ENCODE data around the gene DYNC1I1.

The DYNC1I1 gene

DNA sequence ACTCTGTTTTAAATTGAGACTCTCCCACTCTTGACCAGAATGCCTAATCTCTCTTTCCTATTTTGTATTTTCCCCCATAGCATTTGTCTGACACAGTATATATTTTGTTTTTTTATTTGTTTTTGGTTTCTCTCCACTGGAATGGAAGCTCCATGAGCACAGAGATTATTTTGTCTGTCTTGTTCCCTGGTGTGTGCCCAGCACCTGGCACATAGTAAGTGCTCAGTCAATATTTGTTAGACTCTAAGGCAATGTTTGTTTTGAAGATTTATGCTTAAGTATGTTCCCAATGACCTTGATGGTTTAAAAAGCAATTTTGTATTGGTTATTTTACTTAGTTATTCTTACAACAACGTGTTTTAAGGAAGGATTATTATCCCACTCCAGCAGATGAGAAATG, 201.8 kb downstream of the DYNC1I1 start:
- DNase-seq: no peak

DNA sequence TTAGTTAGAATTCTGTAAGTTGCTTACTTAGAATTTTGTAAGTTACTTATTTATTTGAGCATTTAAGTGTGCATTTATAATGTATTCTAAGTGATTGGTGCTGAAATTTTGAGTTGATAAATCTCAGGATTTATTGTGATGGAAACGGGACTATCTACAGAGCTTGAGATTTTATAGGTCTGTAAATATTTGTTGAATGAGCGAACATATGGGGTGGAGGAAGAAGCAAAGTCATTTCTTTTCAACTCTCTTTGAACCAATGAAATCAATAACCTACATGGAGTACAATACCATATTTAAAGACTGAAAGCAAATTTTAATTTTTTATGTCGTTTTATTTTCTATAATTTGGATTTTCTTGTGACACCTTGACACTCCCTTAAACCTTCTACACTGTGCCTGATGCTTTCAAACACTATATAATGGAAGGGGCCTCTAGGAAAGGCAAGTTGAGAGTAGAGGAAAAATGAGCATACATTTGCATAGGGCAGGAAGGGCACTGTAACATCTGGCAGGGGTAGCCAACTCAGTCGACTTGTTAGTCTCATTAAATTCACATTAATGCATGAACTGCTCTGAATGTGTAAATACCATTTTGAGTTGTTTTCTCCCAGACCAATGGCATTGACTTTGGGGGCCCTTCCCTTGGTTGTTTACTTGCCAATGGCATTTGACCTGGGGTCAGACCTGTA, 204.2 kb downstream of the DYNC1I1 start:
- DNase-seq: no peak

DNA sequence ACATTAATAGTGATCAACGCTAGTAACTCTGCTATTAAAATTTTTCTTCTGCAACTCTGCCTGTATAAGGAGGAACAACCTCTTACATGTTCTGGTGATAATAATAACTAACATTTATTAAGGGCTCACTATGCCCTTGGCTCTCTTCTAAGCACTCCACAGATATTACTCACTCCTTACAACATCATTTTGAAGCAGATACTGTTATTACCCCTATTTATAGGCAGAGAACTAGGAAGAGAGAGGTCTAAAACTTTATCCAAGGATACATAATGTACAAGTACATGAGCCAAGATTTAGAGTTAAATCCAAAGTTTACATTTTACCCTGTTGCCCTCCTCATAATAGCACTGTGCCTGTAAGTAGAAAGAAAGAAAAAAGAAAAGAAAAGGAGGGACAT, 205.6 kb downstream of the DYNC1I1 start:
- no peak for DNase-seq

DNA sequence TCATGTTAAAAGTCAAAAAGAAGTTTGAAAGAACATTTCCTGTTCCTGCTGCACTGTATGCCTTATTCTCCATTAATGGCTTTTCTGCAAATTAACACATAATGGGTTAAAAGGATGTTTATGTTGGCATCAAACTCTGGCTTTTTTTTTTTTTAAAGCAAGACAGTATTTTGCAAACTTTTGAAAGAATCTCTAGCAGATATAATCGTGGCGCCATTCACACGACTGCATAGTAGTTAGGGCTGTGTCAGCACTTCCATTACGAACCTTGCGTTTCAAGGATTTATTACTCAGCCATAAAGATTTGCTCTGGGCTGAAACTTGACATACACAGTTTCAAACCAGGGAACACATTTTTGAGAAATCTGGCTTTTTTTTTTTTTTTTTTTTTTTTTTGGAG, 207.8 kb downstream of the DYNC1I1 start:
- DNase-seq: no peak

DNA sequence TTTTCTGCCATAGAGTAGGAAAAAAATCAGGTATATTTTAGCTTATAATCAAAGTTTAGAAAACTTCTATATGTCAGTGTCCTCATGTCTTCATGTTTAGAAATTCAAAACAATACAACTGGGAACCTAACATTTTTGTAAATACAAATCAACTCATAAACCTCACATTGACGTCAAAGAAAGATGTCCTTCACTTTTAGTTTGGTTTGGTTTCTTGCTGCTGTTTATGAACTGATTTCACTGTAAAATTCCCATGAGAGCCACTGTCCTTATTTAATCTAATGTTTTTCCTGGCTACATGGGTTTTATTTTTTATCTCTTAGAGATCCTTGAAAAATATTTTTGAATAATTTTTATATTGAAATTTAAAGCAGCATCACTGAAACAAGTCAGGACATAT, 208.4 kb downstream of the DYNC1I1 start:
- no peak for DNase-seq

DNA sequence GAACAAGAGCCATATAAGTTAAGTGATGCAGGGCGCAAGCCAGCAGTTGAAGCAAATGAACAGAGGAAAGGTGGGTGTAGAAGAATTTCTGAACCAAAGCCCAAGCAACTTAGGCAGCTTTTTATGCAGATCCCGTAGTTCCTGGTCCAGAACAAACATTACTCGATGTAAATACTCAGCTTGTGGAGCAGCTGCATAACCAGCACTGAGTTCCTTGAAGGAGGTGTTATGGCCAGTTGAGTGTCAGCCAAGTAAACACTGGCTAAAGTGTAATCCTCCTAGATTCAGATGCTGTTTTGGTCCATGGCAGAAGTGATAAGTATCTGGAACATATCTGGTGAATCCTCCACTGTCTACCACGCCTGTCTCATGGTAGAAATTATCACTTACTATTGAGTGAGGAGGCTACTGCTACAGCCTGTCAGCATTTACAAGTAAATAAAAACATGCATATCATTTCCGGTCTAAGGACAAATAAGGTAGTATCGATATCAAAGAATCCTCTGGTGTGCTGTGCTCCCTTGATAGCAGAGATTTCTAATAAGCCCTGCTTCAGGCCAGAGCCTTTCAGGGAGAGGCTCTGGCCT, 213.9 kb downstream of the DYNC1I1 start:
- DNase-seq: no peak

DNA sequence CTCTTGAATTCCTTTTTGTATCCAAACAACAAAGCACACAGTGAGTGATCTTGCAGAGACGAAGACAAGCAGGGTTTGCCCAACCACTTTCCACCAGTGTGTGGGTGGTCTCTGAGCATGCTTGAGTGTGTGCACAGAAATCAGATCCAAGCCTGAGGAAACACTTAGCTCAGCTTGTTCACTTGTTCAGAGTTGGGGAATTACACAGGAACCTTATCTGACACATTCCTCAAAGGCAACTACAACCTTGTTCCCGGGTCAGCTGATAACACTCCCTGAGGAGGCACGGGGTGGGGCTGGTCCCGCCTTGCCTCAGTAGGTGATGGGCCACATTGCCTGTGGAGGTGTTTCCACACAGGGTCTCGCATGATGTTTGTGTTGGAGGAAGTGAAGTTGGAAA, 216.9 kb downstream of the DYNC1I1 start:
- DNase-seq: no peak

DNA sequence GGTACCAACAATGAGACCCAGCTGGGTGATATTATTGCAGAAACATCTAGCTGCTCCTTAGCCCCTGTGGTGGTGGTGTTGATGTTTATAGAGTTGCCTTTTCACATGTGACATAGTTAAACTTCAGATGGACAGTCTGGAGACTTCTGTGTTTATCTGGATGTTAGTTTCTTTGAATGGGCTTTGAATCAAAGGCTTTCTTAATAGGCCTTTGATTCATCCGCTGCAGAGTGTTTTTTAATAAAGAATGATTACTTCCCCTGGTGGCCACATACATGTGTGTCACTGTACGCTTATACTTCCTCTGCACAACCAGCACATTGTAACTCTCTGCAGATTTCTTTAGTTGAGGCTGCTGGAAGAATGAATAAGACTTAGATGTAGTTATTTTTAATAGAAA, 221.0 kb downstream of the DYNC1I1 start:
- DNase-seq: no peak

DNA sequence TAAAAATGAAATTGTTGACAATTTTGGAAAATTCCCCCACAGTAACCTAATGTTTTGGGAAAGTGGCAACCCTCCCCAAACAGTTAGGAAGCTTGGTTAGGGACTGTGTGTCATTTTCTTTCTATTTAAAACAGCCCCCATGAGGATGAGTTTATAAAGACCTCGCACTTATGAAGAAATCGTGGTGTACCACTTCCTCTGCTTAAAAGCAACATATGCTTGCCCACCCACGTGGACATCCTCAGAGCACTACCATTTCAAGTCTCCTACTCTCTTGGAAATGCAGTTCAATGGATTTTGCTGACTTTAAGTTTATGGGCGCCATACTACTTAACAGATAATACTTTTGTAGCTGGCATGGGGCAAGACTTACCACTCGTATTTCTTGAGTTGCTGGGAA, 223.8 kb downstream of the DYNC1I1 start:
- no peak for DNase-seq

DNA sequence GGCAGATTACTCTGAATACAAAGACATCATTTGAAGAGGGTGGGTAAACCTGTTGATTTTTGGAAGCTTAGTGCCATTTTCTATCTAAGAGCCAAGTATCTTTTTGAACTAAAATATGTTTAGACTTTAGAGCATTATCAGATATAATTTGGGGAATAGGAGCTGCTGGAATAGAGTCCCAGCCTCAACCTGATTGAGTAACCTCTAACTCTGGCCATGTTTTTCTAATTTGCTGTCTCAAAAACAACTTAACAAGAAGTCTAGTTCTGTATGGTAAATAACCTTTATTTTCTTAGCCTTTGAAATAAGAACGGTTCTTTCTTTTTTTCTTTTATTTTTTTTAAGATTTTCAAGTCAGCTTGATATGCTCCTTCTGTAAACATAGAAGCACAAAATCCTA, 224.5 kb downstream of the DYNC1I1 start:
- DNase-seq: no peak

DNA sequence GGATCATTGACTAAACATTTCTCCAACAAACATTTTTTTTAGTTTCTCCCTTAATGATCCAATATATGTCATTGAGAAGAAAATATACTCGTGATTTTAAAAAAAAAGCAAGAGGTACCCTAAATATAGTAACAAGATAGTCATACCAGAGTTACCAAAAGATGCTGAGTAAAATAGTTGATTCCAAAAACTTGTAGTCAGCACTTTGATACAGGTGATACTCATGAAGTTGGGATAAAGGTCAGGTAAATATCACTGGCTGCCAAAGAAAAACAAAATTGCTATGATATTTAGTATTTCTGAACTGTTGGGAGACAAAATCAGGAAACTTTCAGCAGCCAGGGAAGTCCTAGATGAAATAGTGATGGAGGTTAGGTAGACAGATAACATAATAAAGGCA, 225.3 kb downstream of the DYNC1I1 start:
- no peak for DNase-seq

DNA sequence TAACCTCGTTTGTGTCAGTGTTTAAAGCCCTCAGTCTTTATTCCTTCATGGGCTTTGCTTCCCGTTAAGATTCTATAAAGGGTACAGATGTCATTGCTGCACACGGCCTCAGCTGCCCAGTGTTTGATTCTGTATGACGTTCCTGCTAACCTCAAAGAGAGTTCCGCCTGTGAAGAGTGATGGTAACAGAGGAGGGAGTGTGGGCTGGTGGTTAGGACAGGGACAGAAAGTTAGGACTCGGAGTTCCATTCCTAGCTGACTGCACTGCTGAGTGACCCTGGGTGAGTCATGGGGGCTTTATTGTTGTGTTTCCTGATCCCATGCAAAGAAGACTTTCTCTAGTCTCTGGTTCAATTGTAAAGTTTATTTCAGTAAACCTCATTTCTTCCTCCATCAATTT, 227.1 kb downstream of the DYNC1I1 start:
- no peak for DNase-seq

DNA sequence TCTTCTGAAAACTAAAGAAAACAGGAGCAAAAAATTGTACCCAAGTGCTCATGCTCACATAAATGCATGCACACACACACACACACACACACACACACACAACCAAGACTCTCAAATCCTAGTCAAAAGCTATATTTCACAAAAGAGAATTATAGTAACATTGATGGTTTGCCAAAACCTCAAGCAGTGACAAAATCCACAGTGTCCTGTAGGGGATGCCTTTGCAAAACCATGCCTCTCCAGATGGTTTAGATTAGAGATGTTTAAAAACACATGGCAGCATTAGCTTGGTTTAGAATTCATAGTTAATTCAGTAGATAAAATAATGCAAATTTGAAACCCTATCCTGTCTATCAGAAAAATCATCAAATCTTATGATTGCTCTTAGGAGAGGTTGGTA, 232.2 kb downstream of the DYNC1I1 start:
- no peak for DNase-seq

DNA sequence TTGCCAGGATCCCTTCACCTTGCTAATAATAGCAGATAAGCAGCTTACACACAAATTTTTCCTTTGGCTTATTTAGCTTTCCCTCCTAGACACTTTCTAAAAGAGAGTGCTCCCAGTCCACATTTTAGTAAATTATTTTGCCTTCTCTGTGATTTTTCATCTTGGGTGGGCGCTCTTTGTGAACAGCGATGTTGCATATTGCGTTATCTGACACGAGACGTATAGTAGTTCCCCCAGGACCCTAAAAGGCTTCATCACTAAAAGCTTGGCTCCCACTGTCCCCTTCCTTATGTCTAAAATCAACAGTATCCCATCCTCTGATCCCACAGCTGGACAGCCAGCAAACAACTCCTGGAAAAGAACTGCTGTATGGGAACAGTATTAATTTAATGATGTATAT, 232.9 kb downstream of the DYNC1I1 start:
- DNase-seq: no peak

DNA sequence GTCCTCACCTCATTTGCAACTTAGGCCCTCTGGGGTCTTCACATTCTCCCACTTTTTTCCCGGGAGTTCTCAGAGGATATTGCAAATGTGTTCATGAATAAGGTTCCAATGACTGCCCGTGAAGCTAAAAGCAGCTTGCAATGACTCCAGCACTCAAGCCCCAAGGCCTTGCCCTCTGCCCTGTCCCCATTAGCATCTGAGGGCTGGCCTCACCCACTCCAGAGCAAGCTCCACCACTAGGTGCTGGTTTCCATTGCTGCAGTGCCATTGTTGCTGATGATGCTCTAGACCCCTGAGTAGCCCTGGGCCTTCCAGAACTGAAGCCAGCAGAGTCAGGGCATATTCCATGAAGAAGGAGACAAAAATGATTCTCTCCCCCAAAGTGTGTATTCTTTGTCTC, 236.8 kb downstream of the DYNC1I1 start:
- no peak for DNase-seq

DNA sequence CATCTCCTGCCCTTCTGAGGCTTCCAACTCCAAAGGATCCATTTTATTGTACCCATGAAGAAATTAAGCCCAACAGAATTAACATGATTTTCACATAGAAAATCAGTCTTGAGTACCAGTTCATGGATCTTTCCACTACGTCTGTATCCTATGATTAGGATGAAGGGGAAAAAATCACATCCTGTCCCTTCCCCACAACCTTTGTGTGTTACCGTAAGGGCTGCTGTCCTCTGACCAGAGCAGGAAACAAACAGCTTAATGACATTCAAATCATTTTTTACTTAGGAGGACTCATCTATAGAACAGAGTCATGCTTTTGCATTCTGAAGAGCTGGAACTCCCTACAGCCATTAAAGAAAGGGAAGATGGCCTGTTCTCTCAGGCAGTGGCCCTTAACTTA, 241.5 kb downstream of the DYNC1I1 start:
- DNase-seq: no peak

DNA sequence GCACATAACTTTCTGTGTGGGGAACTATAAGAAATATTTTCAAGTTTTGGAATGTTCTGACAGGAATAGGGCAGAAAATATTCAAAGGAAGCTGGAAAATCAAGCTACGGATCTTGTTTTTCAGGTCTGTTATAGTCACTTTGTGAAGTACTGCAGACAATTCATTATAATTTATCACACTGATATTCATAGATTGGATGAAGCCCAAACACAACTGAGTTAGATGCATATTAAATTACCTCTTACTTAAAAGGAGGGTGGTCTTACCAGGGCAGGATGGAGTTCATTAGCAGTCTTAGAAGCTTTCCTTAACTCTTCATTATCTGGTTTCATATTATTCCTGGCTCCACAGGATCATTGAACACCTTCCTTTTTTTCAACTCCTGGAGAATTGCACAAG, 242.3 kb downstream of the DYNC1I1 start:
- DNase-seq: no peak

DNA sequence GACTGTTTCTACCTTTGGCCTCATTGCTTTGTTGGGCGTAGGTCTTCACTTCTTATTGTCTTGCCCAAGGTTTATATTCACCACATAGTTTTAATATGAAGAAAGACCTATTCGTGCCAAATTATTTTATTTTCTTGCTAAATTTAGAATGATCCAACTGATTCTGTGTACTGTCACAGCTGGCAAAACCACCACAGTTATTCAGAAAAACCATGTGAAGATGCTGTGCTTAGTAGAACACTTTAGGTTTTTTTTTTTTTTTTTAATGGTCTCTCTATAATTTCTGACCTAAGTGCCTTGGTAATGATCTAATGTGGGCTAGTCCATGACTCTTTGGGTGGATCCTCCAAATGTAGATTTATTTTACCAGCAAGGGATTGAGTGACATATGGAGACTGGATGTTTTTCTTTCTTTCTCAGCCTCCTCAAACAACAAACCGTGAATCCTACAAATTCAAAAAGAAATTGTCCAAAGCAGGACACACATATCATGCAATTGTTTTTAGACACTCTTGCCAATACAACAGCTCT, 243.8 kb downstream of the DYNC1I1 start:
- DNase-seq: no peak

DNA sequence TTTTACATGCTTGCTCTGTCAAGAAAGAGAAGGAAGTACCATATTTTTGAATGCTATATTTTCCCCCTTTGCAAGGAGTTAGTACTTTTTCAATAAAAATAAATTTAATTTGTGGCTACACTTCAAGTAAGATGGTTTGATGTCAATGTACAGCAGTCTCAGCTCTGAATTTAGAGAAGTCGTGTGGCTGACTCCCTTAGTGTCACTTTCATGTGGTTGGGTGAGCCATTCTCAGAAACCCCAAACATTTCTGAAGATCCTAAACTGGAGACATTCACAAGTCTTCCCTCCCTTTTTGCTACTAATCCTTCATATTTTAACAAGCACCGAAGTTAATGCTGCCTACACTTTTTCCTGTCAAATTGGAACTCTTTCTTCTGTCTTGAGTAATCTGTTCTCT, 244.4 kb downstream of the DYNC1I1 start:
- DNase-seq: no peak

DNA sequence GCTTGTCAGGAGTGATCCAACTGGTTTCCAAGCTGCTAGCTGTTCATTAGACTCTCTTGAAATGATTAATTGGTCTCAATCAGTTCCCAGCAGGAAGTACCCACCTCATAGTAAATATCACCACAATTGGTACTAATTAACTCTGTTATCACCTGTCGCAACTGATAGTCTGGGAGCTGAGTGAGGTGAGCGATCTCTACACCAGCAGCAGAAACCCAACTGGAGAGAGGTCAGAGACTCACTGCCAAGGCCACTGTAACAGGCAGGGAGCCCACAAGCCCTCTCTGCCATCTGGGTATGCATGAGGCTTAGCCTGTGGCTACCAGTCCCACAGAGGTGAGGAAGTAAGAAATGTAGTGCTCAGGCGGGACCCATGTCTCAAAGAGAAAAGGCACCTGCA, 245.5 kb downstream of the DYNC1I1 start:
- DNase-seq: no peak

DNA sequence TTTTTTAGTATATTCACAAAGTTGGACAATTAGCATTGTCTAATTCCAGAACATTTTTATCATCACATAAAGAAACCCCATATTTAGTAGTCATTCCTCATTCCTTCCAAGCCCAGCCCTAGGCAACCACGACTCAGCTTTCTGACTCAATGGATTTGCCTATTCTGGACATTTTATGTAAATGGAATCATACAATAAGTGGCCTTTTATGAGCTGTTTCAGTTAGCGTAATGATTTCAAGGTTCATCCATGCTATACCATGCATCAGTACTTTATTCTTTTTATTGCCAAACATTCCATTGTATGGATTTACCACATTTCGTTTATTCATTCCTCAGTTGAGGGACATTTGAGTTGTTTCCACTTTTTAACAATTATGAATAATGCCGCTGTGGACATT, 249.2 kb downstream of the DYNC1I1 start:
- no peak for DNase-seq

DNA sequence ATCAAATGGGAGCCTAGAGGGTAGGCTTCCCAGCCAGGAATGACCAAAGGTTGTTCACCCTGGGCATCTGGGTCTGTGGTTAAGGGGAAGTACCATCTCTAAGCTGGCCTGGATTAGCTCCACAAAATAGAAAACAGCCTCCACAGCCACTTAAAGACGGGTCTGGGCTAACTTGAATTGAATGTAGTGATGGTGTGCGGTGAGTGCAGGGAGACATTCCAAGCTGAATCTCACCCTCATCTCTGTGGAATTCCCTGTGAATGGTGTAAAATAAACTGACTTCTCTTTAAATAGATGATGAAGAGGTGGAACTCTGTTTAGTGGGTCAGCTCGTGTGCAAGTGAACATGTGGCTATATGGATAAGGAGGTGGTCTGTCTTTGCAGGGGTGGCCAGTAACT, 251.0 kb downstream of the DYNC1I1 start:
- no peak for DNase-seq

DNA sequence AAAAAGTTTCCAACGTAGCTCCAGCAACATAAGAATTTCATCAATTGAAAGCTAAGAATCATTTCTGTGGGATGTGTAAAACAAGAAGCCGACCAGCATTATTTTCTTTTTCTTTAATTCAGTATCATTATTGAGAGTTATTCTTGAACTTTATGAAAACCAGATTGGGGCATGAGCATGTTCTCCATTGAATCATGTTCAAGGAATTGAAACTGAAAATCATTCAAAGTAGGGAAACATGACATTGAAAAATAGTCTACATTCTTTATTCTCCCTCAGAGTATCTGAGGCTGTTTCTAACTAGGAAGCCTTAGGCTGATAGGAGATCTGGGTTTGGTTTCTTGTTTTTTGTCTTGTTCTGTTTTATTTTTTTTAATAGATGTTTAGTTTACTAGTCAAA, 253.7 kb downstream of the DYNC1I1 start:
- DNase-seq: no peak

DNA sequence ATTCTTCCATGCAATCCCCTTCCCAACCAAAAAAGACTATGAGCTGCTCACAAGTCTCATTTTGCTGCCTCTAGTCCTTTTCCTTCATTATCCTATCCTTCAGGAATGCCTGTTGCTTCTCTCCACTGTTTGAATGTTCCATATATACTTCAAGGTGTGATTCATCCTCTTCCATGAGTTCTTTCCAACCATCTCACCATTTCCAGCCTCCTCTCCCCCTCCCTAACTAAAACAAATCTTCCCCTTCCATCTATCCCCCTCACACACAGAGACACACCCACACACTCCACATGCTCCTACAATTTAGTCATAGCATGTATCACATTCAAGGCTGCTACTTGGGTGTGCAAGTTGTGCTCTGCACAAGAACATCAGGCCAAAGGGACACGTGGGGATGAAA, 254.3 kb downstream of the DYNC1I1 start:
- no peak for DNase-seq

DNA sequence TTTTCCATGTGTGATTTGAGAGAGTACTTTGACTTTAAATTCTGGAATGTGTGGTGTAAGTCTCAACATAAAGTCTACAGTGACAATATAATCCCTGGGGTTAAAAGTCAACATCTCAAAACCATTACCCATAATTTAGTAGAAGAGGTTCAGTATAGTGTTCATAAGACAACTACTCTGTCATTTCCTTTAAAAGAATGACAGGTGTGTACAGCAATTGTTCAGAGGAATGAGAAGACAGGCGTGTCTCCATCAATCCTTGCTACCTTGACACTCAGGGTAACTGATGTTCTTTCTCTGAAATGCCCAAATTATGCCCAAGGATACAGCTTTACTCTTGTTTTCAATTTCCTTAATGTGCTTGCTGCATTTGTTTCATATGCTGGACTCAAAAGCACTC, 256.4 kb downstream of the DYNC1I1 start:
- DNase-seq: no peak

Data from T1000 (cell line).